ENCODE data around the gene CCNY. TPM values are rescaled to one million over a fixed set of nuclear protein-coding genes. Genes with fewer than 3 reads are reported as not detected.

The CCNY gene
- total RNA-seq, 1 experiment from 2014 or later, result 42.1 TPM

- in situ Hi-C loops (cut with HindIII; ENCODE audit: low pct_unique_long_range_greater_than_20kb, low sequenced_read_pairs), result no loop called here
- DNase-seq (ENCODE audit: low read depth), result no peak
Observed at GRCh38 chr10:35453855-35454532, 117.7 kb downstream of the CCNY start.

GRCh38 chr10:35456153-35456720, 119.9 kb downstream of the CCNY start:
- in situ Hi-C loops (cut with HindIII; ENCODE audit: low pct_unique_long_range_greater_than_20kb, low sequenced_read_pairs), result no loop called here
- DNase-seq (ENCODE audit: low read depth), result no peak

DNA sequence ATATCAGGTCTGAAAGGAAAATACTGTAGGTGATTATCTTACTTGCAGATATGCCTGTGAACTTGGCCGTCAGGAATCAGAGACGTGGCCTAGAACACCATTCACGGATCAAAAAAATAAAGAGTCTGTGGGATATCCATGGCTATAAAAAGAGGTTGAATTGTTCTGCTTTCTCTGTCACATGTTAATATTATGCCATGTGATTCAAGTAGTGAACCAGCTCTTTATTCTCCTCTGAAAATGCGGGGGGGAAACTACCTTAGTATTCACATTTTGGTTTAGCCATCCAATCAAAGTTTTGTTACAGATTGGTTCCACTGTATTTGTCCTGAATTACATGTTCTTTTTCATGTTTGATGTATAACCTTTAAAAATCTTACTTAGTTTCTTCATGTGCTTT, 120.5 kb downstream of the CCNY start:
- in situ Hi-C loops (cut with HindIII; ENCODE audit: low pct_unique_long_range_greater_than_20kb, low sequenced_read_pairs), result no loop called here
- DNase-seq (ENCODE audit: low read depth), result no peak

- no peak for DNase-seq (ENCODE audit: low read depth)
- in situ Hi-C loops (cut with HindIII; ENCODE audit: low pct_unique_long_range_greater_than_20kb, low sequenced_read_pairs), result no loop called here
Observed at GRCh38 chr10:35458500-35459448, 122.5 kb downstream of the CCNY start.

DNA sequence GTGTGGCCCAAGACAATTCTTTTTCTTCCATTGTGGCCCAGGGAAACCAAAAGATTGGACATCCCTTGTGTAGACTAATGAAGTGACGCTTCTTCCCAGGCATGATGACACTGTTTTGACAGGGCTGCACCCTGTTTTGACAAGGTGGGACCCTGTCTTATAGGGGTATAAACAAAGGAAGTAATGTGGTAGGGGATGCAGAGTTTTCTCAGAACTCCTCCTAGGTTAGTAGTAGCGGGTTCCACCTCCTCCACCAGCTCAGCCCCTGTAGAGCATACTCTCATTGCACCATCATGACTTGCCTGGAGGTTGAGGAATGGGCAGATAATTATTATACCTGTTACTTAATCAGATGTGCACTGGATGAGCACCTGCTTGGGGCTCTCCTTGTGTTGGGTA, 123.1 kb downstream of the CCNY start:
- in situ Hi-C loops (cut with HindIII; ENCODE audit: low pct_unique_long_range_greater_than_20kb, low sequenced_read_pairs), result no loop called here
- DNase-seq (ENCODE audit: low read depth), result no peak

DNA sequence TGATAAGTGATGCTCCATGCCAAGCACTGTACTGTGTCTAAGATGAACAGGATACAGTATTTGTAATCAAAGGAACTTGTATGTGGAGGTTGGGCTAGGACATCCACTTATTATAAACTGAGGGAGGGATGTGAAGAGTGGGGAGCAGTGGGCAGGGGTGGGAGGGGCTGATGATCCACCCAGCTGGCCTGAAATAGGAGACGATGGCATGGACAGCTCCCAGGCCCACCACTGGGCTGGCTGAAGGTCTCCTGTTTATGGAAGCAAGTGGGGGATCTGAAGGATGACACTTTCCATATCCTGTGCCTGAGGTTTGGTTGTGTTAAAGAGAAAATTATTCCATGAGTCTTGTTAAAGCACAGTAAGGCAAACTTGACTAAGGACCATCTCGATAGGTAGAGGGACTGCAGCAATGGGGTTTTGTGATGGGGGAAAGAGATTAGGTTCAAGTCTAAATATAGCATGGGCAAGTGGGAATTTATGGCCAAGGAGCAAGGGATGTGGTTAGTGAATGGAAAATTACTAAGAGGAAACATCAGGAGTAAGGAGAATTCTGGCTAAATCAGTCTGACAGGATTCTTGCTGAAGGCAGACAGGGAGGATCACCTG, 124.6 kb downstream of the CCNY start:
- in situ Hi-C loops (cut with HindIII; ENCODE audit: low pct_unique_long_range_greater_than_20kb, low sequenced_read_pairs), result no loop called here
- no peak for DNase-seq (ENCODE audit: low read depth)

DNA sequence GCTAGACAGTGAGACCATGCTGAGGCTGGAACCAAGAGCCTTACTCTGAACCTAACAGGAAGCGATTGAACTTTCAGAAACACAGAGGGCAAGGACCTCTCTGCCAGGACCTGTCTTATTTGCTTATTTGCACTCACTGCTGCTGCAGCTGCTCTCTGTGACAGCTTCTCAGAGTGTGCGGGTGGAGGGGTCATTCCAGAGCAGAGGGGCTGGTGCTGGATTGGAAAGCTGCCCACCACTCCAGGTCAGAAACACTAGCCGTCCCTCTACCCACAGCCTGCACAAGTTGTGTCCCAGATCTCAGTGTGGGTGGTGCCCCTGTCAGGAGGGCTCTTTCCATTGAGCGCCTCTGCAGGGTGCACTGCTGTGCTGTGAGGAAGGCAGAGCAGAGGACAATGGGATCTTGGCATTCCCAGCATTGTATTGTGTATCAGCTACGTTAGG, 126.2 kb downstream of the CCNY start:
- DNase-seq (ENCODE audit: low read depth), result no peak
- in situ Hi-C loops (cut with HindIII; ENCODE audit: low pct_unique_long_range_greater_than_20kb, low sequenced_read_pairs), result no loop called here

- in situ Hi-C loops (cut with HindIII; ENCODE audit: low pct_unique_long_range_greater_than_20kb, low sequenced_read_pairs), result no loop called here
- no peak for DNase-seq (ENCODE audit: low read depth)
Observed at GRCh38 chr10:35463105-35463867, 127.0 kb downstream of the CCNY start.

- in situ Hi-C loops (cut with HindIII; ENCODE audit: low pct_unique_long_range_greater_than_20kb, low sequenced_read_pairs), result no loop called here
- DNase-seq (ENCODE audit: low read depth), result no peak
Observed at GRCh38 chr10:35463878-35464277, 127.6 kb downstream of the CCNY start.

DNA sequence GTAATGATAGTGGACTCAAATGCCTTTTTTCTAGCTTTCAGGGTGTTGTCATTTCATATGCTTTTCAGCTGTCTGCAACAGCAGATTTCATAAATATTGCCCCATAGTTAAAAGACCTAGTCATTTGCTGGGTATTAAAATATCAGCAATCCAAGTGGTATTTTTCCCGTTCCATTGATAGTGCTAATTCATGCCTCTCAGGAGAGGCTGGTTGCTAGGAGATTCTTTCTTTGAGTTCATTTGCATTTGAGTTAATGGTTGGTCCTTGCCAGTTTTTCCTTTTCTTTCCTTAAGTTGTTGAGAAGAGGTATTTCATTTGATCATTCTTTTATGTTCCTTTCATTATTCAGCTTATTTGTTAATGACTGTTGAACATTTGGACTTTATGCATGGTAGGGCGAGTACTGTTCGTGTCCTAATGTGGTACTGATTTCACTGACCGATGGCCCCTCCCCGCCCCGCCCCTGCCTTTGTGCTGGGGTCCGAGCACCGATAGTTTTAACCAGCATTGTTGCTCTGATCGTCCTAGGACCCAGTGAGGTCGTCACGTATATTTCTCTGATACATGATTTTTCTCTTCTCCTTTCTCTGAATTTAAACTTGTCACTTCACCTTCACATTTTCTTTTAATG, 128.6 kb downstream of the CCNY start:
- in situ Hi-C loops (cut with HindIII; ENCODE audit: low pct_unique_long_range_greater_than_20kb, low sequenced_read_pairs), result no loop called here
- no peak for DNase-seq (ENCODE audit: low read depth)

GRCh38 chr10:35465673-35466072, 129.4 kb downstream of the CCNY start:
- no peak for DNase-seq (ENCODE audit: low read depth)
- in situ Hi-C loops (cut with HindIII; ENCODE audit: low pct_unique_long_range_greater_than_20kb, low sequenced_read_pairs), result no loop called here

DNA sequence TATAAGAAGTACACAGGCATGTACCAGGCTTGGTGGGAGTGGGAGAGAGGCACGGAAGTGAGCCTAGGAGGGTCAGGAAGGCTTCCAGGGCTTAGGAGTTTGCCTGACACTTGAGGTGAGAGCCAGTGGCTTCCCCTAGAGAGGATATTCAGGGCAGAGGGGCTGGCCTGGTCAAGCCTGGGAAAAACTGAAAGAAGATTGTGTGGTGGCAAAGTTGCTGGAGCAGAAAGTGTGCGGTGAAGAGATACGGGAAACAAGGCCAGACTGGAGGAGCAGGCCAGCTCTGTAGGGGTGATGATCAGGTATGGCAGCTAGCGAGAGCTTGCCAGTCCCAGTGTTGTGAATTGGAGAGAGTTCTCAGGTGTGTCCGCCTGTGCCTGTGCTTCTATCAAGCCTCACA, 129.9 kb downstream of the CCNY start:
- in situ Hi-C loops (cut with HindIII; ENCODE audit: low pct_unique_long_range_greater_than_20kb, low sequenced_read_pairs), result no loop called here
- no peak for DNase-seq (ENCODE audit: low read depth)

GRCh38 chr10:35466661-35467060, 130.4 kb downstream of the CCNY start:
- DNase-seq (ENCODE audit: low read depth), result no peak
- in situ Hi-C loops (cut with HindIII; ENCODE audit: low pct_unique_long_range_greater_than_20kb, low sequenced_read_pairs), result no loop called here

GRCh38 chr10:35467186-35467585, 130.9 kb downstream of the CCNY start:
- in situ Hi-C loops (cut with HindIII; ENCODE audit: low pct_unique_long_range_greater_than_20kb, low sequenced_read_pairs), result no loop called here
- no peak for DNase-seq (ENCODE audit: low read depth)

GRCh38 chr10:35470248-35470924, 134.1 kb downstream of the CCNY start:
- no peak for DNase-seq (ENCODE audit: low read depth)
- in situ Hi-C loops (cut with HindIII; ENCODE audit: low pct_unique_long_range_greater_than_20kb, low sequenced_read_pairs), result no loop called here

- in situ Hi-C loops (cut with HindIII; ENCODE audit: low pct_unique_long_range_greater_than_20kb, low sequenced_read_pairs), result no loop called here
- DNase-seq (ENCODE audit: low read depth), result no peak
Observed at GRCh38 chr10:35470925-35471315, 134.6 kb downstream of the CCNY start.

- in situ Hi-C loops (cut with HindIII; ENCODE audit: low pct_unique_long_range_greater_than_20kb, low sequenced_read_pairs), result no loop called here
- DNase-seq (ENCODE audit: low read depth), result no peak
Observed at GRCh38 chr10:35471435-35471834, 135.1 kb downstream of the CCNY start.
